ENCODE data around the gene NRG2. TPM values are rescaled to one million over a fixed set of nuclear protein-coding genes. Genes with fewer than 3 reads are reported as not detected.

The NRG2 gene
- total and polyA plus RNA-seq, 4 donors = 0.81 to 1.3 (median 1.2) TPM; not detected in 1

- Histone ChIP-seq H3K36me3 (ENCODE audit: control insufficient read depth in 1 of 2, insufficient read depth in 2 of 2, low read length in 1 of 2) (no peaks in the 10 kb centered on the region), H3K27me3 (ENCODE audit: control insufficient read depth in 1 of 2, insufficient read depth in 2 of 2, low read length in 1 of 2) (no peaks in the 10 kb centered on the region), H3K4me3 (ENCODE audit: low read length in 2 of 2) (no peak overlapping the region), H3K27ac (ENCODE audit: low read depth in 1 of 2, low read length in 2 of 2) (no peak overlapping the region), H3K9me3 (ENCODE audit: control insufficient read depth, low read length) (no peaks in the 10 kb centered on the region), H3K4me1 (ENCODE audit: control insufficient read depth in 1 of 2, insufficient read depth in 2 of 2, low read length in 2 of 2) (no peaks in the 10 kb centered on the region)
- DNase-seq = no peak
- no peak for ATAC-seq (ENCODE audit: low FRiP score)
- intact Hi-C loops (cut with DNase I) = loop anchor here in 1 of 2 donors (5.0 kb wide), 1 partner anchor 105 kb away; no protein-coding TSS in a partner anchor
- 86 to 100% methylated on average over 2 of the region's 2 CpGs for whole genome bisulfite sequencing, 2 donors
These were observed 180.8 kb downstream of the NRG2 start for GRCh38 chr5:139862313-139862712.

- Histone ChIP-seq H3K4me3 (ENCODE audit: low read length in 2 of 2) (no peak overlapping the region), H3K4me1 (ENCODE audit: control insufficient read depth in 1 of 2, insufficient read depth in 2 of 2, low read length in 2 of 2) (no peaks in the 10 kb centered on the region), H3K36me3 (ENCODE audit: control insufficient read depth in 1 of 2, insufficient read depth in 2 of 2, low read length in 1 of 2) (no peaks in the 10 kb centered on the region), H3K9me3 (ENCODE audit: control insufficient read depth, low read length) (no peaks in the 10 kb centered on the region), H3K27ac (ENCODE audit: low read depth in 1 of 2, low read length in 2 of 2) (no peak overlapping the region), H3K27me3 (ENCODE audit: control insufficient read depth in 1 of 2, insufficient read depth in 2 of 2, low read length in 1 of 2) (no peaks in the 10 kb centered on the region)
- ATAC-seq (ENCODE audit: low FRiP score) (no peak), DNase-seq (no peak)
- WGBS, 2 donors = 87 to 93% methylated on average over 4 of the region's 4 CpGs
- intact Hi-C loops (cut with DNase I) = loop anchor here in 1 of 2 donors (5.0 kb wide), 1 partner anchor 105 kb away; no protein-coding TSS in a partner anchor
These were observed 181.3 kb downstream of the NRG2 start for GRCh38 chr5:139861889-139862207.

DNA sequence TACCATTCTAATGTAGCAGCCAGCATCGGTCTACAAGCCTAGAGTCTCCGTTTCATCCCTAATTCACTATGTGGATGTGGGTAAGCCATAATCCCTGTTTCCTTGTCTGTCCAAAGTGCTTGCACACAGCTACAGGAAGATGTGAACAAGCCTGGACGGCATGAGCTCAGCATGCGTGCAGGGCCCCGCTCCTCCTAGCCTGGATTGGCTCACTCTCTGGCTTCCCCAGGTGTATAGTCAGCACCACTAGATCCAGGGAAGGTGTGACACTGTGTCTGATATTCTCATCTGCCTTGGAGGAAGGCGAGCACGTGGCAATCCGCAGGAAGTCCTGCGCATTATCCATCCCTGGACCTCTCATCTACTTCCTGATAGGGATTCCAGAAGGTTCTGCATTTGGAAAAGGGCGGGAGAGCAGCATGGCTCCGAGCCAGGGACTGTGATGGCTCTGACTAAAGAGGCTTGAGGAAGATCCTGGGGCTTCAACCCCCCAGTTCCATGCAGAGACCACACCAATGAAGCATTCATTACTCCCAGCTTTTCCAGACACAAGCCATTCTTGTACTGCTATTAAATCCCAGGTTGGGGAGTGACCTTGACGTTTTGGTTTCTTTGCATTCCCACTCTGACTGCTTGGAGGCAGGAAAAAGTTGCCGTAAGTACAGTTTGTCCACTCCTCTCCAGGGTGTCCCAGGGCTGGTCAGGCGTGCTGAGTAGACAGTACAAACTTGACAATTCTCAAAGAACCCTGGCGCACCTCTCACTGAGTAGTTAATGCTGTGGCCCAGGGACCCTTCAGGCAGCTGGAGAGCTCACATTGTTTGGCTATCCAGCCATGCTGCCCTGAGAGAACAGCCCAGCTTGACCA, 181.8 kb downstream of the NRG2 start:
- Histone ChIP-seq H3K27me3 (ENCODE audit: control insufficient read depth in 1 of 2, insufficient read depth in 2 of 2, low read length in 1 of 2) (no peaks in the 10 kb centered on the region), H3K9me3 (ENCODE audit: control insufficient read depth, low read length) (no peaks in the 10 kb centered on the region), H3K4me1 (ENCODE audit: control insufficient read depth in 1 of 2, insufficient read depth in 2 of 2, low read length in 2 of 2) (no peaks in the 10 kb centered on the region), H3K4me3 (ENCODE audit: low read length in 2 of 2) (no peak overlapping the region), H3K27ac (ENCODE audit: low read depth in 1 of 2, low read length in 2 of 2) (no peak overlapping the region), H3K36me3 (ENCODE audit: control insufficient read depth in 1 of 2, insufficient read depth in 2 of 2, low read length in 1 of 2) (no peaks in the 10 kb centered on the region)
- ATAC-seq (ENCODE audit: low FRiP score) = no peak
- intact Hi-C loops (cut with DNase I) = loop anchor here in 1 of 2 donors (5.0 kb wide), 1 partner anchor 106 kb away; no protein-coding TSS in a partner anchor
- DNase-seq = no peak
- WGBS, 2 donors = 89 to 90% methylated on average over 15 of the region's 15 CpGs

DNA sequence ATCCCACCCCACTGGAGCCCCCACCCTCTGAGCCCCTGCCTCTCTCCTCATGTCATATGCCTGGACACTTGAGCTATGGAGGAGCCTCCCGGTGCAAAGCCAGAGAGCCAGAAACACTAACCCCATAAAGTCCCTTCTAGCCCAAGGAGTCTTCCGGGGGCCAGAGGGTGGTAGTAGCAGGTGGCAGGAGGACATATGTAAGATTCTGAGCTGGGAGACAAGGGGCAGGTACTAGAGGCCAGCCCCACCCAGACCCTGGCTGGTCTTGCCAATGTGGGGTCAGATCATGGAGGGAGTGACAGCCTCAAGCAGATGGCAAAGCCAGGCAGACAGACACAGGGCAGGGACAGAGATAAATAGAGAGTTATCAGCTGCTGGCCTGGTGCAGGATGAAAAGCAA, 184.1 kb downstream of the NRG2 start:
- Histone ChIP-seq H3K4me3 (ENCODE audit: low read length in 2 of 2) (no peak overlapping the region), H3K4me1 (ENCODE audit: control insufficient read depth in 1 of 2, insufficient read depth in 2 of 2, low read length in 2 of 2) (no peaks in the 10 kb centered on the region), H3K27me3 (ENCODE audit: control insufficient read depth in 1 of 2, insufficient read depth in 2 of 2, low read length in 1 of 2) (no peaks in the 10 kb centered on the region), H3K27ac (ENCODE audit: low read depth in 1 of 2, low read length in 2 of 2) (no peak overlapping the region), H3K9me3 (ENCODE audit: control insufficient read depth, low read length) (no peaks in the 10 kb centered on the region), H3K36me3 (ENCODE audit: control insufficient read depth in 1 of 2, insufficient read depth in 2 of 2, low read length in 1 of 2) (no peaks in the 10 kb centered on the region)
- ATAC-seq (ENCODE audit: low FRiP score) (no peak), DNase-seq (no peak)
- 89 to 97% methylated on average over 2 of the region's 2 CpGs for WGBS, 2 donors
- intact Hi-C loops (cut with DNase I) = no loop called here

GRCh38 chr5:139856714-139857113, 186.4 kb downstream of the NRG2 start:
- Histone ChIP-seq H3K27ac (ENCODE audit: low read depth in 1 of 2, low read length in 2 of 2) (no peak overlapping the region), H3K4me1 (ENCODE audit: control insufficient read depth in 1 of 2, insufficient read depth in 2 of 2, low read length in 2 of 2) (no peaks in the 10 kb centered on the region), H3K27me3 (ENCODE audit: control insufficient read depth in 1 of 2, insufficient read depth in 2 of 2, low read length in 1 of 2) (no peaks in the 10 kb centered on the region), H3K36me3 (ENCODE audit: control insufficient read depth in 1 of 2, insufficient read depth in 2 of 2, low read length in 1 of 2) (no peaks in the 10 kb centered on the region), H3K9me3 (ENCODE audit: control insufficient read depth, low read length) (no peaks in the 10 kb centered on the region), H3K4me3 (ENCODE audit: low read length in 2 of 2) (no peak overlapping the region)
- WGBS, 2 donors = 86 to 97% methylated on average over 4 of the region's 4 CpGs
- intact Hi-C loops (cut with DNase I) = no loop called here
- ATAC-seq (ENCODE audit: low FRiP score) (no peak), DNase-seq (no peak)

GRCh38 chr5:139855946-139856540, 187.1 kb downstream of the NRG2 start:
- Histone ChIP-seq H3K27ac (ENCODE audit: low read depth in 1 of 2, low read length in 2 of 2) (no peak overlapping the region), H3K4me1 (ENCODE audit: control insufficient read depth in 1 of 2, insufficient read depth in 2 of 2, low read length in 2 of 2) (no peaks in the 10 kb centered on the region), H3K9me3 (ENCODE audit: control insufficient read depth, low read length) (no peaks in the 10 kb centered on the region), H3K36me3 (ENCODE audit: control insufficient read depth in 1 of 2, insufficient read depth in 2 of 2, low read length in 1 of 2) (no peaks in the 10 kb centered on the region), H3K4me3 (ENCODE audit: low read length in 2 of 2) (no peak overlapping the region), H3K27me3 (ENCODE audit: control insufficient read depth in 1 of 2, insufficient read depth in 2 of 2, low read length in 1 of 2) (no peaks in the 10 kb centered on the region)
- intact Hi-C loops (cut with DNase I) = no loop called here
- ATAC-seq (ENCODE audit: low FRiP score) (no peak), DNase-seq (peak in 1 of 2 donors; percentile 40)
- 83 to 90% methylated on average over 6 of the region's 6 CpGs for WGBS, 2 donors

GRCh38 chr5:139855451-139855850, 187.6 kb downstream of the NRG2 start:
- H3K27ac ChIP-seq (ENCODE audit: low read depth in 1 of 2, low read length in 2 of 2) = no peak overlapping the region
- H3K9me3 ChIP-seq (ENCODE audit: control insufficient read depth, low read length) = no peaks in the 10 kb centered on the region
- 93 to 94% methylated on average over 8 of the region's 8 CpGs for WGBS, 2 donors
- intact Hi-C loops (cut with DNase I) = no loop called here
- no peak for ATAC-seq (ENCODE audit: low FRiP score)
- no peaks in the 10 kb centered on the region for H3K4me1 ChIP-seq (ENCODE audit: control insufficient read depth in 1 of 2, insufficient read depth in 2 of 2, low read length in 2 of 2)
- H3K4me3 ChIP-seq (ENCODE audit: low read length in 2 of 2) = no peak overlapping the region
- no peaks in the 10 kb centered on the region for H3K27me3 ChIP-seq (ENCODE audit: control insufficient read depth in 1 of 2, insufficient read depth in 2 of 2, low read length in 1 of 2)
- H3K36me3 ChIP-seq (ENCODE audit: control insufficient read depth in 1 of 2, insufficient read depth in 2 of 2, low read length in 1 of 2) = no peaks in the 10 kb centered on the region
- peak in 1 of 2 donors; percentile 55 for DNase-seq

GRCh38 chr5:139854953-139855352, 188.1 kb downstream of the NRG2 start:
- Histone ChIP-seq H3K36me3 (ENCODE audit: control insufficient read depth in 1 of 2, insufficient read depth in 2 of 2, low read length in 1 of 2) (no peaks in the 10 kb centered on the region), H3K27me3 (ENCODE audit: control insufficient read depth in 1 of 2, insufficient read depth in 2 of 2, low read length in 1 of 2) (no peaks in the 10 kb centered on the region), H3K9me3 (ENCODE audit: control insufficient read depth, low read length) (no peaks in the 10 kb centered on the region), H3K27ac (ENCODE audit: low read depth in 1 of 2, low read length in 2 of 2) (no peak overlapping the region), H3K4me1 (ENCODE audit: control insufficient read depth in 1 of 2, insufficient read depth in 2 of 2, low read length in 2 of 2) (no peaks in the 10 kb centered on the region), H3K4me3 (ENCODE audit: low read length in 2 of 2) (no peak overlapping the region)
- no peak for ATAC-seq (ENCODE audit: low FRiP score)
- DNase-seq = peak in 1 of 2 donors; percentile 40
- intact Hi-C loops (cut with DNase I) = no loop called here
- 97 to 98% methylated on average over 5 of the region's 5 CpGs for WGBS, 2 donors
